PC-9 (cell line): ENCODE measurements around the gene WNK3. TPM values are rescaled to one million over a fixed set of nuclear protein-coding genes. Genes with fewer than 3 reads are reported as not detected.

Experiments used
- BruUV-seq: library from RNA; stranded (reverse); fragments of 400-500 nt; replicated peaks from 2 replicates; lab custom pipeline; 2021; lab: Mats Ljungman, UMichigan
- CTCF ChIA-PET: fragments of 300-600 bp; sonication (Branson Sonifier 250); formaldehyde crosslinking; loops from one replicate; lab custom pipeline; 2022; ENCODE audit warnings: antibody characterized with exemption; lab: Charles Lee
- POLR2A ChIA-PET: fragments of 300-600 bp; sonication (Branson Sonifier 250); formaldehyde crosslinking; loops from one replicate; lab custom pipeline; 2022; ENCODE audit warnings: antibody characterized with exemption; ENCODE audit not compliant: unreplicated experiment; lab: Charles Lee
- DNase-seq, 2 experiments: peaks; one replicate each; pipeline versions ENCODE4 v3.0.0 to v3.0.0-alpha.2; 2015 to 2022; ENCODE audit warnings: mixed read lengths in 1 of 2
- H2AFZ ChIP-seq: fragments of 200-600 bp; sonication (generic); 2 replicates; pipeline ENCODE4 v1.8.1; 2017; ENCODE audit warnings: antibody characterized with exemption
- H3F3A ChIP-seq: fragments of 200-600 bp; sonication (generic); 2 replicates; pipeline ENCODE4 v1.8.1; 2017; ENCODE audit warnings: antibody characterized with exemption, mild to moderate bottlenecking, low read depth; ENCODE audit not compliant: insufficient read depth
- H3K27ac ChIP-seq: fragments of 200-600 bp; sonication (generic); 2 replicates; pipeline ENCODE4 v1.6.1; 2016; ENCODE audit warnings: mixed run types
- H3K27me3 ChIP-seq: fragments of 200-600 bp; sonication (generic); 2 replicates; pipeline ENCODE4 v1.6.1; 2016; ENCODE audit warnings: low read depth, mixed run types; ENCODE audit not compliant: insufficient read depth
- H3K36me3 ChIP-seq: fragments of 200-600 bp; sonication (generic); 2 replicates; pipeline ENCODE4 v1.6.1; 2016; ENCODE audit warnings: low read depth, mixed run types
- H3K4me1 ChIP-seq: fragments of 200-600 bp; sonication (generic); replicated peaks from 2 replicates; pipeline ENCODE4 v1.6.1; 2016; ENCODE audit warnings: mixed run types; ENCODE audit not compliant: insufficient read depth
- H3K4me2 ChIP-seq: fragments of 200-600 bp; sonication (generic); 2 replicates; pipeline ENCODE4 v1.6.1; 2017; ENCODE audit warnings: mixed run types
- H3K4me3 ChIP-seq: fragments of 200-600 bp; sonication (generic); 2 replicates; pipeline ENCODE4 v1.6.1; 2016; ENCODE audit warnings: mixed run types
- H3K79me2 ChIP-seq: fragments of 200-600 bp; sonication (generic); 2 replicates; pipeline ENCODE4 v1.6.1; 2017; ENCODE audit warnings: low read depth, mixed run types
- H3K9me2 ChIP-seq: fragments of 200-600 bp; sonication (generic); 2 replicates; pipeline ENCODE4 v1.8.1; 2017; ENCODE audit warnings: mild to moderate bottlenecking; ENCODE audit not compliant: insufficient read depth
- H3K9me3 ChIP-seq: fragments of 200-600 bp; sonication (generic); 2 replicates; pipeline ENCODE4 v1.8.1; 2016; ENCODE audit warnings: low read depth; ENCODE audit not compliant: insufficient read depth
- H4K20me1 ChIP-seq: fragments of 200-600 bp; sonication (generic); 2 replicates; pipeline ENCODE4 v1.8.1; 2017; ENCODE audit not compliant: insufficient read depth
- CTCF ChIP-seq: fragments of 200-600 bp; sonication (generic); conservative IDR thresholded peaks from 2 replicates; pipeline ENCODE4 v1.6.1; 2017; ENCODE audit warnings: mixed run types, antibody characterized with exemption, mild to moderate bottlenecking, moderate library complexity
- EZH2 ChIP-seq: fragments of 200-600 bp; sonication (generic); IDR thresholded peaks from 2 replicates; pipeline ENCODE4 v1.8.0; 2017; ENCODE audit warnings: antibody characterized with exemption, low read depth
- intact Hi-C: fragments of 100-400 bp; cut with micrococcal nuclease; formaldehyde crosslinking; loops from one replicate; pipeline ENCODE4 v1.10.0; 2022; ENCODE audit not compliant: unreplicated experiment
- total RNA-seq: library from RNA; stranded (reverse); gene quantifications from 2 replicates; pipeline ENCODE4 v1.2.3, GENCODE V29; 2021

The WNK3 gene
- total RNA-seq, 1 experiment from 2014 or later, result not detected

GRCh38 chrX:54157561-54157960, 200.3 kb downstream of the WNK3 start:
- BruUV-seq, result no TSS peak
- Histone ChIP-seq H3K4me1 (no peaks in the 10 kb centered on the region), H3F3A (no peaks in the 10 kb centered on the region), H4K20me1 (no peaks in the 10 kb centered on the region), H3K9me2 (no peaks in the 10 kb centered on the region), H3K27me3 (no peaks in the 10 kb centered on the region), H3K36me3 (no peaks in the 10 kb centered on the region), H3K4me3 (no peak overlapping the region), H3K27ac (no peak overlapping the region), H2AFZ (no peak overlapping the region), H3K79me2 (no peaks in the 10 kb centered on the region), H3K9me3 (no peaks in the 10 kb centered on the region), H3K4me2 (no peak overlapping the region)
- DNase-seq, result no peak
- TF ChIP-seq CTCF, result no peak
- TF ChIP-seq EZH2, result no peak
- ChIA-PET CTCF (no interaction called here), POLR2A (no interaction called here)
- intact Hi-C loops, result no loop called here

Other genes with a start within 250 kb of the WNK3 start
- gene FAM120C, start 174.8 kb downstream of the WNK3 start, total RNA-seq, result 21.6 and 22.0 TPM in 2 replicates
- 53.0 and 56.9 TPM in 2 replicates for gene TSR2, start 82.4 kb upstream of the WNK3 start, total RNA-seq
- gene FGD1, start 138.2 kb upstream of the WNK3 start, total RNA-seq, result 20.3 and 23.5 TPM in 2 replicates
- gene GNL3L, start 172.2 kb upstream of the WNK3 start, total RNA-seq, result 61.4 and 77.4 TPM in 2 replicates